HCT116 (cell line): Measurements from ENCODE around the gene ERVW-1.

ENCODE experiments used
- CBX3 ChIP-seq: IDR thresholded peaks from 2 replicates; pipeline ENCODE4 v1.6.1; 2012; ENCODE audit warnings: low read depth
- CEBPB ChIP-seq: IDR thresholded peaks from 2 replicates; pipeline ENCODE4 v1.6.1; 2012; ENCODE audit warnings: low read depth
- ELF1 ChIP-seq: IDR thresholded peaks from 2 replicates; pipeline ENCODE4 v1.6.1; 2012; ENCODE audit warnings: low read depth, borderline replicate concordance
- EZH2 ChIP-seq: fragments of 200-600 bp; sonication (generic); IDR thresholded peaks from 2 replicates; pipeline ENCODE4 v1.6.1; 2017; ENCODE audit warnings: antibody characterized with exemption, mixed run types
- EZH2phosphoT487 ChIP-seq: fragments of 200-600 bp; IDR thresholded peaks from 2 replicates; pipeline ENCODE4 v1.6.1; 2018; ENCODE audit warnings: antibody characterized with exemption, borderline replicate concordance
- FOSL1 ChIP-seq: IDR thresholded peaks from 2 replicates; pipeline ENCODE4 v1.6.1; 2012; ENCODE audit warnings: low read depth
- POLR2A ChIP-seq: IDR thresholded peaks from 2 replicates; pipeline ENCODE4 v1.7.0; 2011; ENCODE audit warnings: borderline replicate concordance; ENCODE audit not compliant: insufficient read depth, insufficient read length; ENCODE audit errors: extremely low read depth
- SIN3A ChIP-seq: IDR thresholded peaks from 2 replicates; pipeline ENCODE4 v1.6.1; 2012; ENCODE audit warnings: low read depth
- SRF ChIP-seq: IDR thresholded peaks from 2 replicates; pipeline ENCODE4 v1.6.1; 2012; ENCODE audit warnings: low read depth
- ZNF274 ChIP-seq: fragments of 200-500 bp; sonication (Bioruptor generic); IDR thresholded peaks from 2 replicates; pipeline ENCODE4 v1.6.1; 2014; ENCODE audit warnings: mild to moderate bottlenecking, low read depth, low read length, inconsistent platforms
- TF ChIP-seq, protein P1 (sequence below), 3 experiments: fragments of 200-600 bp in 1 of 3; sonication (generic) in 1 of 3; IDR thresholded peaks in 2 of 3; conservative IDR thresholded peaks in 1 of 3; 2 replicates each; pipeline ENCODE4 v1.5.1; 2012 to 2017; ENCODE audit warnings: low read depth in 2 of 3, low read length in 2 of 3, antibody characterized with exemption in 1 of 3, borderline replicate concordance in 1 of 3, control low read depth in 1 of 3, mild to moderate bottlenecking in 1 of 3, mixed read lengths in 1 of 3, mixed run types in 1 of 3, moderate library complexity in 1 of 3; ENCODE audit not compliant: insufficient read depth in 1 of 3
- TF ChIP-seq, protein P2 (sequence below): IDR thresholded peaks from 2 replicates; pipeline ENCODE4 v1.6.1; 2012; ENCODE audit warnings: low read depth

DNA sequence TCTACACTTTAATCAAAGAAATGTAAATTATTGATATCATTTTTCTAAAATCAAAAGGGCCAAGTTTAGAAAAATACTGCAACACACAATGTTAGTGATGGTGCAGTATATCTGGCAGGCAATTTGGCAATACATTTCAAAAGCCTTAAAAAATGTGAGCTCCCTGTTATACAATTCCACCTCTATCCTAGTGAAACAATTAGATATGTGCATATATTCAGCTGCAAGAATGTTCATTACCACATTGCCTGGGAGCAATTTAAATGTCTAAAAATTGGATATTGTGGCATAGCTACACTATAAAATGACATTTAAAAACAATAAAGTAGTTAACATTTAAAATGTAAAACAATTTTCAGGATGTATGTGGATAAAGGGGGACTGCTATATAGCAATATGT lies 10.1 kb upstream of the ERVW-1 start:
- no peak for TF ChIP-seq ELF1
- TF ChIP-seq, protein P1, sequence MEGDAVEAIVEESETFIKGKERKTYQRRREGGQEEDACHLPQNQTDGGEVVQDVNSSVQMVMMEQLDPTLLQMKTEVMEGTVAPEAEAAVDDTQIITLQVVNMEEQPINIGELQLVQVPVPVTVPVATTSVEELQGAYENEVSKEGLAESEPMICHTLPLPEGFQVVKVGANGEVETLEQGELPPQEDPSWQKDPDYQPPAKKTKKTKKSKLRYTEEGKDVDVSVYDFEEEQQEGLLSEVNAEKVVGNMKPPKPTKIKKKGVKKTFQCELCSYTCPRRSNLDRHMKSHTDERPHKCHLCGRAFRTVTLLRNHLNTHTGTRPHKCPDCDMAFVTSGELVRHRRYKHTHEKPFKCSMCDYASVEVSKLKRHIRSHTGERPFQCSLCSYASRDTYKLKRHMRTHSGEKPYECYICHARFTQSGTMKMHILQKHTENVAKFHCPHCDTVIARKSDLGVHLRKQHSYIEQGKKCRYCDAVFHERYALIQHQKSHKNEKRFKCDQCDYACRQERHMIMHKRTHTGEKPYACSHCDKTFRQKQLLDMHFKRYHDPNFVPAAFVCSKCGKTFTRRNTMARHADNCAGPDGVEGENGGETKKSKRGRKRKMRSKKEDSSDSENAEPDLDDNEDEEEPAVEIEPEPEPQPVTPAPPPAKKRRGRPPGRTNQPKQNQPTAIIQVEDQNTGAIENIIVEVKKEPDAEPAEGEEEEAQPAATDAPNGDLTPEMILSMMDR (IDR thresholded peaks at IDR 0.05 in 2 of 3, conservative IDR thresholded peaks at IDR 0.05 in 1 of 3; ENCODE audit: borderline replicate concordance in 1 of 3, insufficient read depth in 1 of 3, low read depth in 2 of 3, low read length in 2 of 3): no peak
- no peak for TF ChIP-seq EZH2
- TF ChIP-seq SRF: no peak
- TF ChIP-seq CBX3: no peak
- TF ChIP-seq EZH2phosphoT487: no peak
- TF ChIP-seq, protein P2, sequence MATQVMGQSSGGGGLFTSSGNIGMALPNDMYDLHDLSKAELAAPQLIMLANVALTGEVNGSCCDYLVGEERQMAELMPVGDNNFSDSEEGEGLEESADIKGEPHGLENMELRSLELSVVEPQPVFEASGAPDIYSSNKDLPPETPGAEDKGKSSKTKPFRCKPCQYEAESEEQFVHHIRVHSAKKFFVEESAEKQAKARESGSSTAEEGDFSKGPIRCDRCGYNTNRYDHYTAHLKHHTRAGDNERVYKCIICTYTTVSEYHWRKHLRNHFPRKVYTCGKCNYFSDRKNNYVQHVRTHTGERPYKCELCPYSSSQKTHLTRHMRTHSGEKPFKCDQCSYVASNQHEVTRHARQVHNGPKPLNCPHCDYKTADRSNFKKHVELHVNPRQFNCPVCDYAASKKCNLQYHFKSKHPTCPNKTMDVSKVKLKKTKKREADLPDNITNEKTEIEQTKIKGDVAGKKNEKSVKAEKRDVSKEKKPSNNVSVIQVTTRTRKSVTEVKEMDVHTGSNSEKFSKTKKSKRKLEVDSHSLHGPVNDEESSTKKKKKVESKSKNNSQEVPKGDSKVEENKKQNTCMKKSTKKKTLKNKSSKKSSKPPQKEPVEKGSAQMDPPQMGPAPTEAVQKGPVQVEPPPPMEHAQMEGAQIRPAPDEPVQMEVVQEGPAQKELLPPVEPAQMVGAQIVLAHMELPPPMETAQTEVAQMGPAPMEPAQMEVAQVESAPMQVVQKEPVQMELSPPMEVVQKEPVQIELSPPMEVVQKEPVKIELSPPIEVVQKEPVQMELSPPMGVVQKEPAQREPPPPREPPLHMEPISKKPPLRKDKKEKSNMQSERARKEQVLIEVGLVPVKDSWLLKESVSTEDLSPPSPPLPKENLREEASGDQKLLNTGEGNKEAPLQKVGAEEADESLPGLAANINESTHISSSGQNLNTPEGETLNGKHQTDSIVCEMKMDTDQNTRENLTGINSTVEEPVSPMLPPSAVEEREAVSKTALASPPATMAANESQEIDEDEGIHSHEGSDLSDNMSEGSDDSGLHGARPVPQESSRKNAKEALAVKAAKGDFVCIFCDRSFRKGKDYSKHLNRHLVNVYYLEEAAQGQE: no peak
- TF ChIP-seq POLR2A: no peak
- no peak for TF ChIP-seq CEBPB
- TF ChIP-seq FOSL1: no peak
- TF ChIP-seq ZNF274: no peak
- no peak for TF ChIP-seq SIN3A
